ENCODE measurements around the gene PLCB1. TPM values are rescaled to one million over a fixed set of nuclear protein-coding genes. Genes with fewer than 3 reads are reported as not detected.

PLCB1 gene
- polyA plus RNA-seq, 3 donors, result 2.5 to 12.7 (median 3.6) TPM

- 50 to 66% (median 56%) methylated on average over 2 of the region's 2 CpGs for WGBS, 3 donors
- H3K27ac ChIP-seq (ENCODE audit: low read depth, low read length), result no peak overlapping the region
Measured at GRCh38 chr20:8648466-8648865, 516.4 kb downstream of the PLCB1 start.

- 64 to 80% (median 71%) methylated on average over 3 of the region's 3 CpGs for WGBS, 3 donors
- H3K27ac ChIP-seq (ENCODE audit: low read depth, low read length), result no peak overlapping the region
Measured at GRCh38 chr20:8652396-8652795, 520.3 kb downstream of the PLCB1 start.

GRCh38 chr20:8654486-8654885 is 522.4 kb downstream of the PLCB1 start:
- H3K27ac ChIP-seq (ENCODE audit: low read depth, low read length), result no peak overlapping the region
- 32 to 70% (median 67%) methylated on average over 2 of the region's 2 CpGs for WGBS, 3 donors

- H3K27ac ChIP-seq (ENCODE audit: low read depth, low read length), result no peak overlapping the region
- 67 to 84% (median 68%) methylated on average over 1 of the region's 1 CpG for WGBS, 3 donors
Measured at GRCh38 chr20:8656335-8656734, 524.3 kb downstream of the PLCB1 start.

- no peak overlapping the region for H3K27ac ChIP-seq (ENCODE audit: low read depth, low read length)
Measured at GRCh38 chr20:8657664-8658063, 525.6 kb downstream of the PLCB1 start.

- WGBS, 3 donors, result 72 to 89% (median 74%) methylated on average over 3 of the region's 3 CpGs
- no peak overlapping the region for H3K27ac ChIP-seq (ENCODE audit: low read depth, low read length)
Measured at GRCh38 chr20:8658103-8658502, 526.0 kb downstream of the PLCB1 start.

- WGBS, 3 donors, result 72 to 93% (median 81%) methylated on average over 8 of the region's 8 CpGs
- no peak overlapping the region for H3K27ac ChIP-seq (ENCODE audit: low read depth, low read length)
Measured at GRCh38 chr20:8661229-8661952, 529.3 kb downstream of the PLCB1 start.

GRCh38 chr20:8662433-8662954 is 530.4 kb downstream of the PLCB1 start:
- no peak overlapping the region for H3K27ac ChIP-seq (ENCODE audit: low read depth, low read length)
- WGBS, 3 donors, result 91 to 95% (median 94%) methylated on average over 5 of the region's 5 CpGs

- H3K27ac ChIP-seq (ENCODE audit: low read depth, low read length), result no peak overlapping the region
- 87 to 98% (median 88%) methylated on average over 1 of the region's 1 CpG for WGBS, 3 donors
Measured at GRCh38 chr20:8663424-8663823, 531.4 kb downstream of the PLCB1 start.

GRCh38 chr20:8664778-8665177 is 532.7 kb downstream of the PLCB1 start:
- 74 to 87% (median 78%) methylated on average over 4 of the region's 4 CpGs for WGBS, 3 donors
- no peak overlapping the region for H3K27ac ChIP-seq (ENCODE audit: low read depth, low read length)

GRCh38 chr20:8667306-8667705 is 535.2 kb downstream of the PLCB1 start:
- no peak overlapping the region for H3K27ac ChIP-seq (ENCODE audit: low read depth, low read length)
- WGBS, 3 donors, result 48 to 72% (median 60%) methylated on average over 3 of the region's 3 CpGs

GRCh38 chr20:8670207-8670892 is 538.3 kb downstream of the PLCB1 start:
- H3K27ac ChIP-seq (ENCODE audit: low read depth, low read length), result no peak overlapping the region
- WGBS, 3 donors, result 64 to 93% (median 88%) methylated on average over 4 of the region's 4 CpGs

GRCh38 chr20:8670893-8671215 is 538.8 kb downstream of the PLCB1 start:
- WGBS, 3 donors, result 73 to 82% (median 75%) methylated on average over 3 of the region's 3 CpGs
- no peak overlapping the region for H3K27ac ChIP-seq (ENCODE audit: low read depth, low read length)

GRCh38 chr20:8671370-8671961 is 539.4 kb downstream of the PLCB1 start:
- no peak overlapping the region for H3K27ac ChIP-seq (ENCODE audit: low read depth, low read length)
- WGBS, 3 donors, result 67 to 88% (median 87%) methylated on average over 7 of the region's 7 CpGs

- WGBS, 3 donors, result 96 to 100% (median 100%) methylated on average over 2 of the region's 2 CpGs
- no peak overlapping the region for H3K27ac ChIP-seq (ENCODE audit: low read depth, low read length)
Measured at GRCh38 chr20:8673116-8673515, 541.0 kb downstream of the PLCB1 start.

- 94 to 97% (median 95%) methylated on average over 10 of the region's 10 CpGs for WGBS, 3 donors
- H3K27ac ChIP-seq (ENCODE audit: low read depth, low read length), result no peak overlapping the region
Measured at GRCh38 chr20:8675896-8676295, 543.8 kb downstream of the PLCB1 start.

- H3K27ac ChIP-seq (ENCODE audit: low read depth, low read length), result no peak overlapping the region
- 68 to 85% (median 72%) methylated on average over 5 of the region's 5 CpGs for WGBS, 3 donors
Measured at GRCh38 chr20:8678098-8678776, 546.2 kb downstream of the PLCB1 start.

- 96 to 100% (median 98%) methylated on average over 1 of the region's 1 CpG for WGBS, 3 donors
Measured at GRCh38 chr20:8689337-8689736, 557.3 kb downstream of the PLCB1 start.

GRCh38 chr20:8690074-8690473 is 558.0 kb downstream of the PLCB1 start:
- H3K27ac ChIP-seq (ENCODE audit: low read depth, low read length), result no peak overlapping the region

More at GRCh38 chr20:8689337-8689736, 557.3 kb downstream of the PLCB1 start:
- H3K27ac ChIP-seq (ENCODE audit: low read depth, low read length), result no peak overlapping the region
